OCI-LY3 (cell line): Measurements from ENCODE around the gene SLC25A13.

Source experiments
- EZH2phosphoT487 ChIP-seq: fragments of 200-600 bp; shearing (Covaris generic); IDR thresholded peaks from 2 replicates; pipeline ENCODE4 v1.6.1; 2018; ENCODE audit warnings: antibody characterized with exemption, mixed run types, low read depth
- TF ChIP-seq, protein P1 (sequence below): fragments of 200-600, 300-600 bp; sonication (generic); IDR thresholded peaks from 2 replicates; pipeline ENCODE4 v1.5.1; 2014; ENCODE audit warnings: antibody characterized with exemption, low read length, low read depth

DNA sequence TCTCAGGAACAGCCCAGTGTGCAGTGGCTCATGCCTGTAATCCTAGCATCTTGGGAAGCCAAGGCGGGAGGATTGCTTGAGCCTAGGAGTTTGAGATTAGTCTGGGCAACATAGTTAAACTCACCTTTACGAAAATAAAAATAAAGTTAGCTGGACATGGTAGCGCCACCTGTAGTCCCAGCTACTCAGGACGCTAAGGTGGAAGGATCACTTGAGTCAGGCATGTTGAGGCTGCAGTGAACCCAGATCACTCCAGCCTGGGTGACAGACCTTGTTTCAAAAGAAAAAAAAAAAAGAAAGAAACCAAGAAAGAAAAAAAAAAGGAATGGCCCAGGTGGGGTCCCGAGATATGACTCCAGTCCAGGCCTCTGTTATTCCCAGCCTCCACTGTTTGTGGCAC lies 96.6 kb downstream of the SLC25A13 start:
- TF ChIP-seq, protein P1, sequence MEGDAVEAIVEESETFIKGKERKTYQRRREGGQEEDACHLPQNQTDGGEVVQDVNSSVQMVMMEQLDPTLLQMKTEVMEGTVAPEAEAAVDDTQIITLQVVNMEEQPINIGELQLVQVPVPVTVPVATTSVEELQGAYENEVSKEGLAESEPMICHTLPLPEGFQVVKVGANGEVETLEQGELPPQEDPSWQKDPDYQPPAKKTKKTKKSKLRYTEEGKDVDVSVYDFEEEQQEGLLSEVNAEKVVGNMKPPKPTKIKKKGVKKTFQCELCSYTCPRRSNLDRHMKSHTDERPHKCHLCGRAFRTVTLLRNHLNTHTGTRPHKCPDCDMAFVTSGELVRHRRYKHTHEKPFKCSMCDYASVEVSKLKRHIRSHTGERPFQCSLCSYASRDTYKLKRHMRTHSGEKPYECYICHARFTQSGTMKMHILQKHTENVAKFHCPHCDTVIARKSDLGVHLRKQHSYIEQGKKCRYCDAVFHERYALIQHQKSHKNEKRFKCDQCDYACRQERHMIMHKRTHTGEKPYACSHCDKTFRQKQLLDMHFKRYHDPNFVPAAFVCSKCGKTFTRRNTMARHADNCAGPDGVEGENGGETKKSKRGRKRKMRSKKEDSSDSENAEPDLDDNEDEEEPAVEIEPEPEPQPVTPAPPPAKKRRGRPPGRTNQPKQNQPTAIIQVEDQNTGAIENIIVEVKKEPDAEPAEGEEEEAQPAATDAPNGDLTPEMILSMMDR = no peak
- TF ChIP-seq EZH2phosphoT487 = no peak
